K562 (cell line): Measurements from ENCODE around the gene OTOGL. TPM values are rescaled to one million over a fixed set of nuclear protein-coding genes. Genes with fewer than 3 reads are reported as not detected.

Source experiments
- ATAC-seq: fragments of 200-7000 bp; cut with Tn5 transposase; 3 replicates; pipeline ENCODE4 v1.9.1; 2020; ENCODE audit warnings: moderate library complexity
- BruUV-seq: library from RNA; stranded (reverse); fragments of 400-500 nt; replicated peaks from 2 replicates; lab custom pipeline; 2021; lab: Mats Ljungman, UMichigan
- CTCF ChIA-PET: fragments of 300-600 bp; formaldehyde crosslinking; extraction: SDS; loops from one replicate; lab custom pipeline; 2021; ENCODE audit warnings: low intra/inter-chr PET ratio; lab: Yijun Ruan, JAX
- POLR2A ChIA-PET: fragments of 300-600, 350-650 bp; sonication (Branson Sonifier 250); formaldehyde crosslinking; extraction: SDS; loops from one replicate; lab custom pipeline; 2021; ENCODE audit warnings: antibody characterized with exemption, inconsistent platforms; lab: Yijun Ruan, JAX
- DNase-seq, 4 experiments: peaks; one replicate each; pipeline versions ENCODE4 v3.0.0 to v3.0.0-alpha.2; 2011 to 2018; ENCODE audit warnings: low spot score in 3 of 4, mixed read lengths in 3 of 4; ENCODE audit errors: extremely low read depth in 1 of 4
- FAIRE-seq: peaks from 2 replicates; lab custom pipeline; 2011; peaks lifted over from hg19 to GRCh38; lab: Jason Lieb, UNC
- H2AFZ ChIP-seq: 2 replicates; pipeline ENCODE4 v1.6.0; 2011; ENCODE audit warnings: low read depth, low read length, control low read depth, inconsistent platforms
- H3K27ac ChIP-seq: fragments of 200-600 bp; 3 replicates; pipeline ENCODE4 v1.8.0; 2011; ENCODE audit warnings: low read depth, mild to moderate bottlenecking, control low read depth, inconsistent platforms, low read length, moderate library complexity, mixed read lengths; ENCODE audit errors: extremely low read depth
- H3K27me3 ChIP-seq, 2 experiments: fragments of 300-600 bp in 1 of 2; 2 replicates in 1 of 2; 3 replicates in 1 of 2; pipeline versions ENCODE4 v1.6.0 to v1.8.0; 2011; ENCODE audit warnings: inconsistent platforms in 2 of 2, low read length in 2 of 2, mild to moderate bottlenecking in 1 of 2, mixed read lengths in 1 of 2, moderate library complexity in 1 of 2; ENCODE audit not compliant: control insufficient read depth in 2 of 2, insufficient read depth in 2 of 2
- H3K36me3 ChIP-seq: fragments of 300-600 bp; 3 replicates; pipeline ENCODE4 v1.8.0; 2011; ENCODE audit warnings: mild to moderate bottlenecking, low read length, inconsistent platforms; ENCODE audit not compliant: control insufficient read depth, insufficient read depth
- H3K4me1 ChIP-seq, 2 experiments: fragments of 200-600 bp in 1 of 2; replicated peaks in 1 of 2; 2 replicates in 1 of 2; 3 replicates in 1 of 2; pipeline versions ENCODE4 v1.5.1 to v1.8.0; 2011; ENCODE audit warnings: inconsistent platforms in 2 of 2, low read length in 2 of 2, mild to moderate bottlenecking in 1 of 2, mixed read lengths in 1 of 2, moderate library complexity in 1 of 2; ENCODE audit not compliant: control insufficient read depth in 2 of 2, insufficient read depth in 2 of 2
- H3K4me2 ChIP-seq: 2 replicates; pipeline ENCODE4 v1.6.1; 2011; ENCODE audit warnings: low read length, control low read depth, inconsistent platforms, mixed read lengths; ENCODE audit not compliant: insufficient read depth
- H3K4me3 ChIP-seq: fragments of 200-600 bp; sonication (generic), shearing (Covaris generic); 2 replicates; pipeline ENCODE4 v1.5.1; 2016; ENCODE audit warnings: control low read depth, inconsistent platforms
- H3K79me2 ChIP-seq: fragments of 200-600 bp; 3 replicates; pipeline ENCODE4 v1.8.0; 2011; ENCODE audit warnings: low read length, inconsistent platforms; ENCODE audit not compliant: control insufficient read depth, insufficient read depth
- H3K9ac ChIP-seq, 2 experiments: 2 replicates each; pipeline versions ENCODE4 v1.6.0 to v1.6.1; 2011; ENCODE audit warnings: low read depth in 2 of 2, low read length in 2 of 2, control low read depth in 1 of 2, inconsistent platforms in 1 of 2, mild to moderate bottlenecking in 1 of 2, mixed read lengths in 1 of 2; ENCODE audit not compliant: insufficient read depth in 1 of 2
- H3K9me1 ChIP-seq: one replicate; pipeline ENCODE4 v1.6.0; 2011; ENCODE audit warnings: inconsistent platforms, mild to moderate bottlenecking, low read length, moderate library complexity; ENCODE audit not compliant: control insufficient read depth, insufficient read depth
- H3K9me3 ChIP-seq: replicated peaks from 2 replicates; pipeline ENCODE4 v1.5.1; 2011; ENCODE audit warnings: low read depth, low read length, inconsistent platforms; ENCODE audit not compliant: control insufficient read depth, insufficient read depth
- H4K20me1 ChIP-seq: replicated peaks from 2 replicates; pipeline ENCODE4 v1.6.1; 2011; ENCODE audit warnings: low read length, inconsistent platforms, mixed read lengths; ENCODE audit not compliant: control insufficient read depth, insufficient read depth
- CCNT2 ChIP-seq: IDR thresholded peaks from 2 replicates; pipeline ENCODE4 v1.6.1; 2011; ENCODE audit warnings: borderline replicate concordance, low read depth, mild to moderate bottlenecking, moderate library complexity, mixed read lengths, low read length; ENCODE audit not compliant: insufficient read length; ENCODE audit errors: extremely low read depth
- WHSC1 ChIP-seq: IDR thresholded peaks from one replicate; pipeline ENCODE4 v1.6.1; 2012; ENCODE audit warnings: low read length, control low read depth, inconsistent platforms
- ZKSCAN3 ChIP-seq: fragments of 250-450 bp; sonication (Bioruptor Pico); IDR thresholded peaks from 2 replicates; pipeline ENCODE4 v1.4.0; 2020
- ZNF347 ChIP-seq: fragments of 450-650 bp; formaldehyde crosslinking; IDR thresholded peaks from 2 replicates; pipeline ENCODE4 v1.4.0; 2020; ENCODE audit warnings: low read depth, mild to moderate bottlenecking, moderate library complexity
- in situ Hi-C: fragments of 300-500 bp; cut with MboI; formaldehyde crosslinking; loops from 4 replicates; pipeline ENCODE4 v1.15.0; 2018; ENCODE audit warnings: inconsistent platforms, mixed read lengths
- intact Hi-C: fragments of 100-400 bp; cut with micrococcal nuclease; formaldehyde crosslinking; loops from 2 replicates; pipeline ENCODE4 v1.14.2; 2022
- polyA plus RNA-seq, 8 experiments: library from polyadenylated mRNA; depleted of rRNA in 4 of 8; stranded (reverse) in 5 of 8; unstranded in 3 of 8; fragments of >200 nt; fragmentation: Nextera tagmentation in 2 of 8; fragmentation: Illumina TruSeq in 1 of 8; extraction: Ambion mirVana in 2 of 8; extraction: Trizol in 1 of 8; gene quantifications; 2 replicates each; pipeline versions ENCODE4 v1.2.1 to v1.2.3, GENCODE V29; 2011 to 2014; ENCODE audit warnings: inconsistent platforms in 1 of 8, missing spikeins in 1 of 8
- total RNA-seq, 7 experiments: library from RNA; depleted of rRNA in 6 of 7; stranded (reverse); fragments of >200 nt in 6 of 7; fragmentation: Illumina TruSeq in 2 of 7; extraction: Trizol in 2 of 7; gene quantifications; 2 replicates each; pipeline versions ENCODE4 v1.2.1 to v1.2.3, GENCODE V29; 2011 to 2021; ENCODE audit warnings: low replicate concordance in 1 of 7
- TF ChIP-seq, protein P1 (sequence below): sonication (generic); formaldehyde crosslinking; IDR thresholded peaks from 2 replicates; pipeline ENCODE4 v1.8.0; 2022; ENCODE audit warnings: mild to moderate bottlenecking, missing genetic modification reagents
- TF ChIP-seq, protein P2 (sequence below), 3 experiments: fragments of 200-800 bp in 1 of 3; fragments of 250-450 bp in 1 of 3; fragments of 450-650 bp in 1 of 3; sonication (Bioruptor Pico) in 1 of 3; sonication (Bioruptor generic) in 1 of 3; formaldehyde crosslinking in 1 of 3; IDR thresholded peaks; 2 replicates each; pipeline versions ENCODE4 v1.6.1 to v1.8.0; 2016 to 2022; ENCODE audit warnings: mild to moderate bottlenecking in 2 of 3, missing genetic modification characterization in 2 of 3, missing compliant biosample characterization in 1 of 3, moderate library complexity in 1 of 3

The OTOGL gene
- total and polyA plus RNA-seq, 9 of the 15 experiments (the other 6 are each of a cell fraction or from before 2014, with no cell fraction given) = 0.02 to 0.03 TPM; not detected in 7

DNA sequence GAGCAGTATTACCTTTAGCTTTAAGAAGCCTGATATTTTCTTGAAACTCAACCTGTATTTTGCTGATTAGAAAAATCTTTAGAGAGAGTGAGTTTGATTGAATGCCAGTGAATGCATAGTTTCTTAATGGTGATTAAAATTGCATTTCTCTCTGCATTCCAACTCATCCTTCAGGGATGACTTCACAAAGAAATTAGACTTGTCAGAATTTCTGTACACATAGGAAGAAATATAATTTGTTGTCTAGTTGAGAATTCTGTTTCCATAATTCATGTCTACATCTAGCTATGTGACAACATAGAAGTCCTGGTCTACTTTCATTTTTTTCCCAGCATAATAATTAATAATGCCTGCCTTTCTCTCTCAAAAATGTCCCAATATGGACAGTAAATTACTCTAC lies 136.6 kb downstream of the OTOGL start:
- H3K9ac ChIP-seq = no peak overlapping the region
- no peak for FAIRE-seq
- H2AFZ ChIP-seq = no peak overlapping the region
- intact Hi-C loops = no loop called here
- H3K4me1 ChIP-seq = no peaks in the 10 kb centered on the region
- H3K79me2 ChIP-seq = no peaks in the 10 kb centered on the region
- ChIA-PET POLR2A (no interaction called here), CTCF (no interaction called here)
- DNase-seq = no peak
- no peak overlapping the region for H3K4me2 ChIP-seq
- ATAC-seq = no peak
- H3K27ac ChIP-seq = no peak overlapping the region
- H3K27me3 ChIP-seq = no peaks in the 10 kb centered on the region
- no TSS peak for BruUV-seq
- no peaks in the 10 kb centered on the region for H3K36me3 ChIP-seq
- H4K20me1 ChIP-seq = no peaks in the 10 kb centered on the region
- no peaks in the 10 kb centered on the region for H3K9me1 ChIP-seq
- in situ Hi-C loops = no loop called here
- no peak overlapping the region for H3K4me3 ChIP-seq
- no peaks in the 10 kb centered on the region for H3K9me3 ChIP-seq
- TF ChIP-seq WHSC1 = no peak
- TF ChIP-seq ZKSCAN3 (CRISPR knock-in tag) = no peak
- TF ChIP-seq, protein P1, sequence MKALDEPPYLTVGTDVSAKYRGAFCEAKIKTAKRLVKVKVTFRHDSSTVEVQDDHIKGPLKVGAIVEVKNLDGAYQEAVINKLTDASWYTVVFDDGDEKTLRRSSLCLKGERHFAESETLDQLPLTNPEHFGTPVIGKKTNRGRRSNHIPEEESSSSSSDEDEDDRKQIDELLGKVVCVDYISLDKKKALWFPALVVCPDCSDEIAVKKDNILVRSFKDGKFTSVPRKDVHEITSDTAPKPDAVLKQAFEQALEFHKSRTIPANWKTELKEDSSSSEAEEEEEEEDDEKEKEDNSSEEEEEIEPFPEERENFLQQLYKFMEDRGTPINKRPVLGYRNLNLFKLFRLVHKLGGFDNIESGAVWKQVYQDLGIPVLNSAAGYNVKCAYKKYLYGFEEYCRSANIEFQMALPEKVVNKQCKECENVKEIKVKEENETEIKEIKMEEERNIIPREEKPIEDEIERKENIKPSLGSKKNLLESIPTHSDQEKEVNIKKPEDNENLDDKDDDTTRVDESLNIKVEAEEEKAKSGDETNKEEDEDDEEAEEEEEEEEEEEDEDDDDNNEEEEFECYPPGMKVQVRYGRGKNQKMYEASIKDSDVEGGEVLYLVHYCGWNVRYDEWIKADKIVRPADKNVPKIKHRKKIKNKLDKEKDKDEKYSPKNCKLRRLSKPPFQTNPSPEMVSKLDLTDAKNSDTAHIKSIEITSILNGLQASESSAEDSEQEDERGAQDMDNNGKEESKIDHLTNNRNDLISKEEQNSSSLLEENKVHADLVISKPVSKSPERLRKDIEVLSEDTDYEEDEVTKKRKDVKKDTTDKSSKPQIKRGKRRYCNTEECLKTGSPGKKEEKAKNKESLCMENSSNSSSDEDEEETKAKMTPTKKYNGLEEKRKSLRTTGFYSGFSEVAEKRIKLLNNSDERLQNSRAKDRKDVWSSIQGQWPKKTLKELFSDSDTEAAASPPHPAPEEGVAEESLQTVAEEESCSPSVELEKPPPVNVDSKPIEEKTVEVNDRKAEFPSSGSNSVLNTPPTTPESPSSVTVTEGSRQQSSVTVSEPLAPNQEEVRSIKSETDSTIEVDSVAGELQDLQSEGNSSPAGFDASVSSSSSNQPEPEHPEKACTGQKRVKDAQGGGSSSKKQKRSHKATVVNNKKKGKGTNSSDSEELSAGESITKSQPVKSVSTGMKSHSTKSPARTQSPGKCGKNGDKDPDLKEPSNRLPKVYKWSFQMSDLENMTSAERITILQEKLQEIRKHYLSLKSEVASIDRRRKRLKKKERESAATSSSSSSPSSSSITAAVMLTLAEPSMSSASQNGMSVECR = no peak
- TF ChIP-seq ZNF347 (CRISPR knock-in tag) = no peak
- TF ChIP-seq, protein P2, sequence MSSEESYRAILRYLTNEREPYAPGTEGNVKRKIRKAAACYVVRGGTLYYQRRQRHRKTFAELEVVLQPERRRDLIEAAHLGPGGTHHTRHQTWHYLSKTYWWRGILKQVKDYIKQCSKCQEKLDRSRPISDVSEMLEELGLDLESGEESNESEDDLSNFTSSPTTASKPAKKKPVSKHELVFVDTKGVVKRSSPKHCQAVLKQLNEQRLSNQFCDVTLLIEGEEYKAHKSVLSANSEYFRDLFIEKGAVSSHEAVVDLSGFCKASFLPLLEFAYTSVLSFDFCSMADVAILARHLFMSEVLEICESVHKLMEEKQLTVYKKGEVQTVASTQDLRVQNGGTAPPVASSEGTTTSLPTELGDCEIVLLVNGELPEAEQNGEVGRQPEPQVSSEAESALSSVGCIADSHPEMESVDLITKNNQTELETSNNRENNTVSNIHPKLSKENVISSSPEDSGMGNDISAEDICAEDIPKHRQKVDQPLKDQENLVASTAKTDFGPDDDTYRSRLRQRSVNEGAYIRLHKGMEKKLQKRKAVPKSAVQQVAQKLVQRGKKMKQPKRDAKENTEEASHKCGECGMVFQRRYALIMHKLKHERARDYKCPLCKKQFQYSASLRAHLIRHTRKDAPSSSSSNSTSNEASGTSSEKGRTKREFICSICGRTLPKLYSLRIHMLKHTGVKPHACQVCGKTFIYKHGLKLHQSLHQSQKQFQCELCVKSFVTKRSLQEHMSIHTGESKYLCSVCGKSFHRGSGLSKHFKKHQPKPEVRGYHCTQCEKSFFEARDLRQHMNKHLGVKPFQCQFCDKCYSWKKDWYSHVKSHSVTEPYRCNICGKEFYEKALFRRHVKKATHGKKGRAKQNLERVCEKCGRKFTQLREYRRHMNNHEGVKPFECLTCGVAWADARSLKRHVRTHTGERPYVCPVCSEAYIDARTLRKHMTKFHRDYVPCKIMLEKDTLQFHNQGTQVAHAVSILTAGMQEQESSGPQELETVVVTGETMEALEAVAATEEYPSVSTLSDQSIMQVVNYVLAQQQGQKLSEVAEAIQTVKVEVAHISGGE (CRISPR knock-in tag; IDR thresholded peaks at IDR 0.05) = no peak
- no peak for TF ChIP-seq CCNT2
- TF ChIP-seq, all 486 proteins: peak for 0
